HG02759 (cell line): ENCODE data around the gene ARPC1A.
"Not testable (repeated sequence)": the region's sequence is repeated elsewhere in the genome, so short reads cannot be mapped to it uniquely, and the experiment has no call there.

Experiments used
- ATAC-seq: cut with Tn5 transposase; IDR thresholded peaks from one replicate; pipeline ENCODE4 v1.9.1; 2021; ENCODE audit warnings: mild to moderate bottlenecking, moderate library complexity; ENCODE audit not compliant: unreplicated experiment

ARPC1A gene

DNA sequence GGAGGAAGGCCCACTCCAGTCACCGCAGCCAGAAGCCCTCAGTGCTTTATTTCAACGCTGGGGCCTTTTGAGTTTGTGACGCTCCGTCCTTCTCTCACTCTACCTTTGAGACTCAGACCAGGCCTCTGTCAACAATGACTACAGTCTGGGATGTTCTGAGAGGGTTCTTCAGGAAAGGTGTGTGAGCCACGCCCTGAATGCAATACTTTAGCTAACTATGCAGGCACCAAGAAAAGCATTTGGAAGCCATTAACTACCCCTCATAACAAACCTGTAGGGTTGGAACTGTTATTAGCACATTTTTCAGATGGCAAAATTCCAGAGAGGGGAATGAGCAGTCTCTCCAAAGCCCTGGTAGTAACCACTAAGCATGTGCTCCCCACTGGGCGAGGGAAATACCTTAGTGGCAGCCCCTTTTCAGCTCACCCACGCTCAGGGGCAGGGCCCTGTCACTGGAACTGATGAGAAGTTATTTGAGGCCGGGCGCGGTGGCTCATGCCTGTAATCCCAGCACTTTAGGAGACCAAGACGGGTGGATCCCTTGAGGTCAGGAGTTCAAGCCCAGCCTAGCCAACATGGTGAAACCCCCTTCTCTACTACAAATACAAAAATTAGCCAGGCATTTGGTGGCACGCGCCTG lies 43.2 kb downstream of the ARPC1A start:
- no peak for ATAC-seq

DNA sequence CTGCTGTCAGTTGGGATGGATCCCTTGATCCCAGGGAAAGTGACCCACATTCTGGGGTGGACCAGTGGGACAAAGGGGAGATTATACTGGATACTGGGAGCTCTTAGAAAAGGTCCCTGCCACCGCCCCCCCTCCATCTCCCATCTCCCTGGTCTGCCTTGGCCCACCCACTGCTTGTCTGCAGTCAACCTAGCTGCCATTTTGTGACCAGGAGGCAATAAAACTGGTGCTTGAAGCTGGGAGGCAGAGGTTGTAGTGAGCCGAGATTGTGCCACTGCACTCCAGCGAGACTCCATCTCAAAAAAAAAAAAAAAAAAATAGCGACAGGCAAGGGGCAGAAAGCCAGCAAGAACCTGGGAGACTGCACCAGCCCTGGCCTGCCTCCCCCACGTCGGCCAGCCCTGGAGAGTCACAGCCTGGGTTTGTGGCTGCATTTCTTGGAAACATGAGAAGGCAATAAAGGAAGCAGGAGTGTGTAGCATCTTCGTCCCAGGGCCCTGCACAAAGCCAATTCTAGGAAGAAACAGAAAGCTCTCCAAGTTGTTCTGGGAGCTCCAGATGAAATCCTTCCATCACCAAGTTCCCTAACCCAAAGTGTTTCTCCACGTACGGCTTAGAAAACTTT lies 44.2 kb downstream of the ARPC1A start:
- ATAC-seq, result no peak

DNA sequence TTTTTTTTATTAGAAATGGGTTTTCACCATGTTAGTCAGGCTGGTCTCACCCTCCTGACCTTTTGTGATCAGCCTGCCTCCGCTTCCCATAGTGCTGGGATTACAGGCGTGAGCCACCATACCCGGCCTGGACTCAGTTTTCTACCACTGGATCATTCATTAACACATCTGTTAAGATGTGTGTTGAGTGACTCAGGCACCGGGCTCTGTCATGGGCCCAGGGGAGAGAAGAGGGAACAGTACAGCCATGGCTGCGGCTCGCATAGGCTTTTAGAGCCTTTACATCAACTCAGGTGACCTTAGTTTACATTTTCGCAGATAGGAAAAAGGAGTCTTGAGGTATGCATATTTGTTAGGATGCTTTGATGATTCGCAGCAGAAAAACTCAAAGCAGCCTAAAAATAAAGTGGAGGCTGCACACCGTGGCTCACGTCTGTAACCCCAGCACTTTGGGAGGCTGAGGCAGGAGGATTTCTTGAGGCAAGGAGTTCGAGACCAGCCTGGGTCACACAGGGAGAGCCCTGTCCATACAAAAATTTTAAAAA lies 45.8 kb downstream of the ARPC1A start:
- no peak for ATAC-seq

DNA sequence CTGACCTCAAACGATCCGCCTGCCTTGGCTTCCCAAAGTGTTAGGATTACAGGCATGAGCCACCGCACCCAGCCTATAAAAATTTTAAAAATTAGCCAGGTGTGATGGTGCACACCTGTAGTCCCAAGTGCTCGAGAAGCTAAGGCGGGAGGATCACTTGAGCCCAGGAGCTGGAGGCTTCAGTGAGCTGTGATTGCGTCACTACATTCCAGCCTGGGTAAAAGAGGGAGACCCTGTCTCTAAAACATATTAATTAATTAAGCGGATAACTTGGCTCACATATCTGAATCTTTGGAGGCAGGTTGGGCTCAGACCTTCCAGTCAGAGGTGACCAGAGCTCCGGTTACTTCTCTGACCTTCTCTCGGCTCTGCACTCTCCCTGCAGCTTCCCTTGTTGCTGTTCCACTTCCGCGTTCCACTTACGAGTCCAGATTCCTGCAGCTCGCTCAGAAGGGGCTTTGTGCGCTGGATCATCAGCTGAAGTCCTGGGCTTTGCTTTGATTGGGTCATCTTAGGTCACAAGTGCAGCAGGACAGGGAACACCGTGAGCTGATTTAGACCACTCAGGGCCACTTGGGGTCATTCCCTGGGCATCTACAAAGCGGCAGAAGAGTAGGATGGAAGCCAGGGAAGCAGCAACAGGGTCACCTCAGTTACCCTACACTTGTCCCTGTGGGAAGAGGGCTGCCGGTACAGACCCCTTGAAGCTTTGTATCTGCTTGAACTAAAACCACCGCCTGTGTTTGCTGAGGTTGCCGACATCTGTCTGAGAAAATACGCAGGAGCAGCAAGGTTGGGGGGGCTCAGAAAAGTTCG lies 46.8 kb downstream of the ARPC1A start:
- no peak for ATAC-seq

DNA sequence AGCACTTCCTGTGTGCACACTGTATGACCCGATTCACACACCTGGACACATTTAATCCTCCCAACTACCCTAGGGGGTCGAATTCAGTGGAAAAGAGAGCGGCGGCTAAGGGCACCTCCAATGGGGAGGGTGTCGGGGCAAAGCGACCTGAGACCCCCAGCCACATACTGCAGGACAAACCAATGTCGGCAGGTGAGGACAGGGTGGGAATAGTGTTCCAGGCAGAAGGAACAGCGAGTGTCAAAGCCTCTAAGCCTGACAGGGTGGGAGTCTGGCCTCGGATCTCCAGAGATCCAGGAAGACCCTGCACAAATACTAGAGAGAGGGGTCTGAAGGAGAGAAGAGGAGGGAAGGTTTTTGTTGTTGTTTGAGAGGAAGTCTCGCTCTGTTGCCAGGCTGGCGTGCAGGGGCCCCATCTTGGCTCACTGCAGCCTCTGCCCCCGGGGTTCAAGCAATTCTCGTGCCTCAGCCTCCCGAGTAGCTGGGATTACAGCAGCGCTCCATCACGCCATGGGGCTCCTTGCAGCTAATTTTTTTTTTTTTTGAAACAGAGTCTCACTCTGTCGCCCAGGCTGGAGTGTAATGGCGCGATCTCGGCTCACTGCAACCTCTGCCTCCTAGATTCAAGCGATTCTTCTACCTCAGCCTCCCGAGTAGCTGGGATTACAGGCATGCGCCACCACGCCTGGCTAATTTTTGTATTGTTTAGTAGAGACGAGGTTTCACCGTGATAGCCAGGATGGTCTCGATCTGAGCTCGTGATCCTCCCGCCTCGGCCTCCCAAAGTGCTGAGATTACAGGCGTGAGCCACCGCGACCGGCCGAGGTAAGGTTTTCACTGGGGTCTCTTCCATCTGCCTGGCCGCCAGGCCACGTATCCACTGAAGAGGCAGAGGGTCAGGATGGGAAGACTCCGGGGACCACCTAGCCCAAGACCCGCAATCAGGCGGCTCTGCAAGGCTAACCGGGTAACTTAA lies 47.7 kb downstream of the ARPC1A start:
- ATAC-seq, result no peak

DNA sequence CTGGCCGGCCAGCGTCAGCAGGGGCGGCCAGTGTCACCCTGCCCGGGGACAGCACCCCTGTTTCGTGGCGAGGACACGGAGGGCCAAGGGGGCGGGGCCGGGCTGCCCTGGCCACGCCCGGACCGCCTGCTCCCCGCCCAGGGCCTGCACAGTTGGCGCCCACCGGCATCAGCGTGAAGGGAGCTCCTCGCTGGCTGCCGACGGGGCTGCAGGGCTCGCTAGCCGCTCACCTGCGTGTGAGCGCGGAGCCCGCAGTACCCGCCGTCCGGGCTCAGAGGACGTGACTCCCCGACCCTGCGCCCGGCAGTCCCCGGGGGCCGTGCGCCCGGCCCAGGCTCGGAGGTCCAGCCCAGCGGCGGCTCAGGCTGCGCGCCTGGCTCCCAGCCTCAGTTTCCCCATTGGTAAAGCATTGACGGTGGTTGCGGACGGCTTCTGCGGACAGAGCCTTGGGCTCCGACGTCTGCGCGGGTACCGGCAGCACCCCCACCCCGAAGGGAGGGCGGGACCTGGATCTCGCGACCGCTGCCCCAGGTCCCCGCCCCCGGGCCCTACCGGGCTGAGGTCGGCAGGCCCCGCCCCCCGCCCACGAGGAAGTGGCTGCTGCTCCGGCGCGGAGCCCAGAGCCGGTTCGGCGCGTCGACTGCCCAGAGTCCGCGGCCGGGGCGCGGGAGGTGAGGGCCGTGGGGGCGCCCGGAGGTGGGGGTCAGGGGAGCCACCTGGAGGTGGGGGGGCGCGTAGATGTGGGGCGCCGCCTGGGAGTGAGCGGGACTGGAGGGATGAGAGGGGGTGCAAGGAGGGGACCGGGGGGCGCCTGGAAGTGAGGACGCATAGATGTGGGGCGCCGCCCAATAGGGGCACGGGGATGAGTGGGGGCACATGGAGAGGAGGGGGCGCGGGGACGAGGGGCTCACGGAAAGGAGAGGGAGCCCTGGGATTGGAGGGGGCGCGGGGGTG lies 48.7 kb downstream of the ARPC1A start, which contains the start of gene ARPC1B:
Gene ARPC1B, plus strand, starts transcription at position 620 of the 954 bp plus-strand sequence. CDS start 10,985 bp downstream, outside the sequence.
- ATAC-seq, result peak; percentile 64

DNA sequence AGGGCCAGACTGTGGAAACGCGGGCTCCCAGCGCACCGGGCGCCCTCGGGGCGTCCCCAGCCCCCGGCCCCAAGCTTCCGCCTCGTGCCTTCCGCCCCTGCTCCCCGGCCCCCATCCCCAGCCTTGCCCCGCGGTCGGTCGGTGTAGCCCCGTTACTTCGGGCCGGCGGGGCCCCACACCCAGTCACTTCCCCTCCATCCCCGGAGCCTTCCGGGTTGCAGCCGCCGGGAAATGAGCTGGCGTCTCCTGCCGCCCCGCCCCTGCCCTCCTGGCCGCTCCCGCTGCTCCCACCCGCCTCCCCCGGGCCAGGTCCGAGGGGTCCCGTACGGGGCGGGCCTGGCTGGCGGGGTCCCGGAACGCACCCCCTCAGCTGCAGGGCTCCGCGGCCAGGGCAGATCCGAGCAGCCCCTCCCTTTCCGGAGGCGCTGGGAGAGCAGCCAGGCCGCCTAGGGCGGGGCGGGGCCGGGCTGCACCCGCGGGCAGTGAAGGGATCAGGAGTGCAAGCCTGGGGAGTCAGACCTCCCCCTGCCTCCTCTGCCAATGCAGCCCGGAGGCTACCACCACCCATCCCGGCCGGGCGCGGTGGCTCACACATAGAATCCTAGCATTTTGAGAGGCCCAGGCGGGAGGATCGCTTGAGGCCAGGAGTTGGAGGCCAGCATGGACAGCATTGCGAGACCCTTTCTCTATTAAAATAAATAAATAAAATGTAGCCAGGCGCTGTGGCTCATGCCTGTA lies 49.5 kb downstream of the ARPC1A start:
- peak; percentile 44 for ATAC-seq

DNA sequence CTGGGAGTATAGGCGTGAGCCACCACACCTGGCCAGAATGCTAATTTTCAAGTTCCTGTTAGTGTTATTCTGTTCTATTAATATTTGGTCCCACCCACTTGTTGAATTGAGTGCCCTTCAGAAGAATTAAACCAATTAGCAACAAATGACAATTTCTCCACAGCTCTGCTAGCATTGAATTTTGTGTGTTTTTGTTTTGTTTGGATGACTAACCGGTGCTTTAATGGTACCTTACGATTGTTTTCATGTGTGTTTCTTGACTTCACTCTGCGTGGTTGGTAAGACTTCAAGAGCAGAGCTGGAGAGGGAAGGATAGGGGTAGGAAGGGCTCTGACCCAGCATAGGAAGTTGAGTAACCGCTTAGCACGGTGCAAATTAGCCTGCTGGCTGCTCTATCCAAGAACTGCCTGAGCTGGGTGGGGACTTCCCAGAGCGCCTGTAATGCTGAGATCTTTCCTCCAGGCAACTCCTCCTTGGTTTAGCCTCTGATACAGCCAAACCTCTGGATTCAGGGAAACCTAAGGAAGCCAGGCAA lies 53.4 kb downstream of the ARPC1A start:
- ATAC-seq, result no peak

DNA sequence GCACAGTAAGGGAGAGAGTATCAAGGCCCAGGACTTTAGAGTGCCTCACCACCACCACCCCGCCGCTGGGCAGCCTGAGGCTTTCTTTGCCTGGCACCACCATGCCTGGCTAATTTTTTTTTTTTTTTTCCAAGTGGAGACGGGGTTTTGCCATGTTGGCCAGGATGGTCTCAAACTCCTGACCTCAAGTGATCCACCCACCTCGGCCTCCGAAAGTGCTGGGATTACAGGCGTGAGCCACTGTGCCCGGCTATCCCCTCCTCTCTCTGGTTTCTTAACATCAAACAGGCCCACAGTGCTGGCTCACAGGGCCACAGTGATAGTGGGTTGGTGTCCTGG lies 54.0 kb downstream of the ARPC1A start:
- not testable (repeated sequence) for ATAC-seq

DNA sequence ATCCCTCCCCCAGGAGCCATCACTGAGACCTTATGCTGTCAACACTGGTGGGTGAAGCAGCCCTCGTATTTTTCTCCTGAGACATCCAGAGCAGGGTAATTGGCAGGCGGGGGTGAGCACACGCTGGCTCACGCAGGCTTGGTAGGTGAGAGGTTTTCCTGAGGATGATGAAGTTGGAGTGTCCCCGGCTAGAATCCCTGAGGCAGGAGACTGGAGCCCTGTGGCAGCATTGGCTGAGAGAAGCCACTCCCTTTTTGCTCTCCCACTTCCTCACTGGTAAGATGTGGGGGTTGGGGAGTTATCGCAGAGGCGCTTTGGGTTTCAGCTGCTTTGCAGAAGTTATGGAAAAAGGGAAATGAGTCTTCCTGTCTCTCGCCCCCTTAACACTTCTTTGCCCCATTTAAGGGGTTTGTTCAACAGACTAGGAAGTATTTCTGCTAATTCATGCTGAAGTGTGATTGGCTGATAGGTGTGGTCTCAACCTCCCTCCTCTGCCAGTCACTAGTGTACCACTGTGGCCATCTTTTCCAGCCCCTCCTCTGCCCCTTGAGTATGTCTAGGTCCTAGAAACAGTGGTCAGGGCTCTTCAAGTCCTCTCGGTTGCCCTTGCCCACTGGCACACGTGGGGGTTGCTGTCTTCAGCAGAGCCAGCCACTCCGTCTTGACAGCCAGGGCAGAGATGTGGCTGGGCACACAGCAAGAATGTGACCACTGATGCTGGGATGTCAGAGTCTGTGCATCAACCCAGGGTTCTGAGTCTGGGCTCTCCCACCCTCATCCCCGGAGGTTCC lies 54.5 kb downstream of the ARPC1A start:
- ATAC-seq, result peak; percentile 41

DNA sequence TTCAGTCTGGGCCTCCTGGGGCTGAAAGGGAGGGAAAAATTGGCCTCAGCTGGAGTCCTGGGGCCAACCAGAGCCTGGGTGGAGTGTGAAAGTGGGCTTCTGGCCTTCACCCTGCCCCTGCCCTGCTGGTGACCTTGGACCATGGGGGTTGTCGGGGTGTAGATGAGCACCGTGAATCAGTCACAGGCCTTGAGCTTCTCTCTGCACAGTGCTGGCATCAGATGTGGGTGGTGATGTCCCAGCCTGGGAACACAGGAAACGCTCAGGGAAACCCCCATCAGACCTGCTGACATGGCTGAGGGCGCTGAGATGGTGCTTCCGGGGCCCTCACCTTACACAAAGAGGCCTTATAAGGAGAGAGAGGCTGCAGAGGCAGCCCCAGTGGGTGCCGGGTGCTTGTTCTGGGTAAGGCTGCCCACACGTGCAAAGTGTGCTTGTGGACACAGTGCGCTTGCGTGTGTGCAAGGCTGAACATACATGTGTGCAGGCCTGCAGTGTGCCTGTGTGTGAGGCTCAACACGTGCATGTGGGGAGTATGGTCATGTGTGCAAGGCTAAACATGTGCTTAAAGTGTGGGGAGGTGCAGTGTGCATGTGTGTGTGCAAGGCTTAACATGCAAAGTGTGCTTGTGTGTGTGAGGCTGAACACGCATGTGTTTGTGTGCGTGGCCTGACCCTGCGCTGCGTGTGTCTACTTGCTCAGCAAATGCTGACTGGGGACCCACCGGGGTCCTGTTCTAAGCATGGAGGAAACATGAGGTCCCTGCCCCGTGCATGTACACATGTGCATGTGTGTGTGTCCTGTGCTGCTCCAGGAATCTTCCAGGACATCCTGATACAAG lies 55.3 kb downstream of the ARPC1A start:
- peak; percentile 83 for ATAC-seq

DNA sequence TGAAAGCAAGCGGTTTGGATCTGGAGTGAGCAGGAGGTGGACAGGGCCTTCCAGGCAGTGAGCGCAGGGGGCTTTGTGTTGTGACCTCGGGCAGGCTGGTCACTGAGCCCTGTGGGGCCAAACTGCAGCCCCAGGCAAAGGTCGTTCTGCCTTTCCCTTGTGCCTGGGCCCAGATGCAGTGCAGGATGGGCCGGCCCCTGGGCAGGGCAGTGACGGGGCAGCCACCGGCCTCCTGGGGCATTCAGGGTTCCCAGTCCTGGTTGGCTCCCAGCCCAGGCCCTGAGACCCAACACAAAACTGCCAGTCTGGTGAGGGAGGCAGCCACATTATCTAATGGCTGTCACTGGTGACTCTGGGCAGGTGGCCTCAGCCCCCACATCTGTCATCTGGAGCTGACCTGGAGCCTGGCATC lies 56.0 kb downstream of the ARPC1A start:
- ATAC-seq, result no peak

DNA sequence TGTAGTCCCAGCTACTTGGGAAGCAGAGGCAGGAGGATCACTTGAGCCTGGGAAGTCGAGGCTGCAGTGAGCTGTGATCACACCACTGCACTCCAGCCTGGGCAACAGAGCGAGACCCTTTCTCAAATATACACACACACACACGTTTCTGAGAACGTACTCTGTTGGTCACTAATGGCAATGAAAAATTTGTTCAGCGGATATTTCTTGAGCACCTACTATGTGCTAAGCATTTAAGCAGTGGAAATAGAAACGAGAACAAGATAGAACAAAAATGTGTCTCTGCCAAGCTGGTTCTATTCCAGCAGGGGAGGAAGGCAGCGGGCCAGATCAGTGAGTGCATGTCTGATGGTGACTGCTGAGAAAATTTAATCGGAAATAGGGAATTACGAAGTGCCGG lies 57.5 kb downstream of the ARPC1A start:
- ATAC-seq, result no peak

DNA sequence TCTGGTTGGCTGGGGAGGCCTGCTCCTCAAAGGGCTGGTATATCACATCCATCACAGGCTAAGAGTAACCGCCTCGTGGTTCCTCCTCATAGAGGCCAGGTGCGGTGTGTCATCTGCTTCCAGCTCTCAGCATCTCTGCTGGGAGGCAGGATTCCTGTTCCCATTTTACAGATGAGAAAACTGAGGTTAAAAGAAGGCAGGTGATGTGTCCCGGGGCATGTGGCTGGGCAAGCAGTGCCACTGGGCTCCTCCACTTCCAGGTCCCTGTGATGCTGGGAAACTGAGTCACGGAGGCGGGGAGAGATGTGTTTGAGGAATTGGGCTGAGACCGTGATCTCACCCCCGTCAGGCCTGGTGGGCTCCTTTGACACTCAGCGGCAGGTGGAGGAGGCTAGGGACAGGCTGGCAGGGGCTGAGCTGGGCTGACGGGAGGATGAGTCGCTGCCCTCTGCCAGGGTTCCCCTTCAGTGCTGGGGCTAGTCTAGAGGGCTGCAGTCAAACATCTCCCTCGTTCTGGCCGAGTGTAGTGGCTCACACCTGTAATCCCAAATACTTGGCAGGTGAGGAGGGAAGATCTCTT lies 58.2 kb downstream of the ARPC1A start:
- ATAC-seq, result no peak

DNA sequence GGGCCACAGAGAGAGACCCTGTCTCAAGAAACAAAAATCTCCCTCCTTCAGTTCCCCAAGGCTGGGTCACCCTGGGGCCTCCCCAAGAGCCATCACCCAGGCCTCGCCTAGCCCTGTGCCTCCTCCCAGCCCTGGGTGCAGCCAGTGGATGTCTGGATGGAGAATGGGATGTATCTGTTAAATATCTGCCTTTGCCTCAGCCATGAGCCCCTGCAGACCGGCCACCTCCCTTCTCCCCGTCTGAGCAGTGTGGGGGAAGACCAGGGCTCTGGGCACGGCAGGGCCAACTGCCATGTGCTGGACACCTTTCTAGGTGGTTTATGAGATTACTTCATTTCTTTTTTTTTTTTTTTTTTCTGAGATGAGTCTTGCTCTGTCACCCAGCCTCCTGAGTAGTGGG lies 58.8 kb downstream of the ARPC1A start:
- ATAC-seq, result no peak

DNA sequence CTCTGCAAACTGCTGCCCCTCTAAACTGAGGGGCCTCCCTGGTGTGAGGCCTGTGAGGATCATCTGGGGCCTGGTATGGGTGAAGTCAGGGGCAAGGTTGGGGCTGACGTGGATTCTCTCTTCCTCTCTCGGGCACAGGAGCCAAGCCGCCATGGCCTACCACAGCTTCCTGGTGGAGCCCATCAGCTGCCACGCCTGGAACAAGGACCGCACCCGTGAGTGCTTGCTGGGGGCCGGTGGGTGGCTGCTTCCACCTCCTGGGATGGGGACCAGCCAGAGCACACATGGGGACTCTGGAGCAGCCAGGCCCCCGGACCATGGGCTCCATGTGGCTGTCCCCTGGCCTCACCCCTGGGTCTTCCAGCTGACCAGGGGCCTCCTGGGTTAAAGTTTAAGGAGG lies 59.9 kb downstream of the ARPC1A start:
- no peak for ATAC-seq
